Endothelial cell (in vitro differentiated cells): ENCODE data around the gene ATP8A2. TPM values are rescaled to one million over a fixed set of nuclear protein-coding genes. Genes with fewer than 3 reads are reported as not detected.

Experiments used
- DNase-seq: peaks from one replicate; pipeline ENCODE4 v3.0.0; 2021; ENCODE audit warnings: low spot score
- H3K27ac Mint-ChIP-seq: one replicate; pipeline ENCODE4 v1.8.0; 2021; ENCODE audit warnings: mixed read lengths, inconsistent platforms; ENCODE audit not compliant: unreplicated experiment
- H3K27me3 Mint-ChIP-seq: one replicate; pipeline ENCODE4 v1.8.0; 2021; ENCODE audit warnings: mild to moderate bottlenecking, moderate library complexity, mixed read lengths, inconsistent platforms; ENCODE audit not compliant: unreplicated experiment
- H3K36me3 Mint-ChIP-seq: one replicate; pipeline ENCODE4 v1.8.0; 2021; ENCODE audit warnings: mild to moderate bottlenecking, low read depth, mixed read lengths, inconsistent platforms; ENCODE audit not compliant: unreplicated experiment
- H3K4me1 Mint-ChIP-seq: one replicate; pipeline ENCODE4 v1.8.0; 2021; ENCODE audit warnings: mild to moderate bottlenecking, mixed read lengths, inconsistent platforms; ENCODE audit not compliant: unreplicated experiment
- H3K4me3 Mint-ChIP-seq: one replicate; pipeline ENCODE4 v1.8.0; 2021; ENCODE audit warnings: mild to moderate bottlenecking, mixed read lengths, inconsistent platforms; ENCODE audit not compliant: unreplicated experiment
- H3K9me3 Mint-ChIP-seq: one replicate; pipeline ENCODE4 v1.8.0; 2021; ENCODE audit warnings: mixed read lengths, inconsistent platforms; ENCODE audit not compliant: unreplicated experiment
- CTCF ChIP-seq: fragments of 200-600 bp; sonication (generic); IDR thresholded peaks from one replicate; pipeline ENCODE4 v1.5.0; 2021; ENCODE audit warnings: antibody characterized with exemption; ENCODE audit not compliant: unreplicated experiment
- total RNA-seq: library from RNA; stranded (reverse); fragmentation: NEBNext Ultra II Directional; extraction: Animal tissue kit (Norgen Biotek cat#: 25700); gene quantifications from one replicate; pipeline ENCODE4 v1.2.1, GENCODE V29; 2021; ENCODE audit not compliant: unreplicated experiment

Gene ATP8A2
- total RNA-seq, 1 donor from 2014 or later: 2.1 TPM

DNA sequence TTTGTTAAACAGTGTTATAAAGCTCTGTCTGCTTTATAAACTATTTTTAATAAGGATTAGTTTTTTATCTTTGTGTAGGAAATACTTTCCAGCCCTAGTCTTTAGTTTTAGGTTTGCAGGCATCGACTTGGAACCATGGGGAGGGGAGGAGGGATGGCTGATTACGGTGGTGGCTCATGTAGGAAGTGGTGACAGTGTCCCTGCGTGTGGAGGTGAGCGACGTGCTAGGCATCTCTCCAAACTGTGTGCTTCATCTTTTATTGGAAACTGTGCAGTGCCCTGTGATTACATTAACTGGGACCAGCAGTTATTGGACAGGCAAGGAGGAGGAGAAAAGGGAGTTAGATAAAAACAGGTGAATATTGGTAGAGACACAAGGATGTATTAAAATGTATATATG, 203.8 kb downstream of the ATP8A2 start:
- Mint-ChIP-seq H3K4me1 (peaks cover 6% of the 10 kb centered on the region), H3K27ac (no peak overlapping the region), H3K27me3 (no peaks in the 10 kb centered on the region), H3K9me3 (no peaks in the 10 kb centered on the region), H3K4me3 (no peak overlapping the region), H3K36me3 (no peaks in the 10 kb centered on the region)
- TF ChIP-seq CTCF: no peak
- DNase-seq: no peak

DNA sequence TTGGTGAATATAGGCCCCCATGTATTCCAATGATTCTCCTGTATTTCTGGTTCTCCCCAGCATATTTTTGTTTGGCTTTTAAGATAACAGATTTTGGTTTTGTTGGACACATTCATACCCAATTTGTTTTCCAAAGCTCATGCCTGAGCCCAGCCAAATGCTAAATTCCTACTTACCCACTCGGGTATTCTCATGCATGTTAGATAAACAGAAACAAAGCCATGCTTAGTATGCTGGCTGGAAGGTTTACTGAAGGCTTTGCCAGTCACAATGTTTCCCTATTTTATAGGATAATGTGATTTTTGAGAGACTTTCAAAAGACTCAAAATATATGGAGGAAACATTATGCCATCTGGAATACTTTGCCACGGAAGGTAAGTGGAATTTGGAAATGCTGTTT, 206.8 kb downstream of the ATP8A2 start:
- Mint-ChIP-seq H3K27me3 (no peaks in the 10 kb centered on the region), H3K4me3 (no peak overlapping the region), H3K9me3 (no peaks in the 10 kb centered on the region), H3K27ac (no peak overlapping the region), H3K36me3 (no peaks in the 10 kb centered on the region), H3K4me1 (peaks cover 6% of the 10 kb centered on the region)
- no peak for DNase-seq
- no peak for TF ChIP-seq CTCF

GRCh38 chr13:25579221-25579620, 207.4 kb downstream of the ATP8A2 start:
- Mint-ChIP-seq H3K9me3 (no peaks in the 10 kb centered on the region), H3K4me1 (peaks cover 6% of the 10 kb centered on the region), H3K36me3 (no peaks in the 10 kb centered on the region), H3K27me3 (no peaks in the 10 kb centered on the region), H3K4me3 (no peak overlapping the region), H3K27ac (no peak overlapping the region)
- TF ChIP-seq CTCF: no peak
- DNase-seq: no peak

GRCh38 chr13:25581351-25581750, 209.6 kb downstream of the ATP8A2 start:
- no peaks in the 10 kb centered on the region for H3K9me3 Mint-ChIP-seq
- H3K27me3 Mint-ChIP-seq: no peaks in the 10 kb centered on the region
- no peak for TF ChIP-seq CTCF
- no peak overlapping the region for H3K4me3 Mint-ChIP-seq
- H3K4me1 Mint-ChIP-seq: peaks cover 3% of the 10 kb centered on the region
- no peak overlapping the region for H3K27ac Mint-ChIP-seq
- DNase-seq: no peak
- H3K36me3 Mint-ChIP-seq: no peaks in the 10 kb centered on the region

DNA sequence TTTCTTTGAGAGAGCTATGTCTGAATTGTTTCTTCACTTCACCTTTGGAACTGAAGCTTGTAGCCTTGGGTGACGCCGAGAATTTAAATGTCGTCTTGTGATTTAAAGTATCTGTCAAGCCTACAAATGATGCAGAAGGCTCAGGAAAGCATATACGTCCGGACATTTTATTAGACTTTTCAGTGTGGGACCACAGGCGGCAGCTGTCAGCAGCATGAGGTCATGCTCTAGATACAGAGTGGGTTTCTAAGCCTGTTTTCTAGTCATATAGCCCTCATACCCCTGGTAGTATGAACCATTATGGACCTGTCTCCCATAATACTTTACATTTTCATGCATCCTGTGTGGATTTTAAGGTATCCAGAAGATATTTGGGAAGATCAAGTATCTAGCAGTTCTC, 212.3 kb downstream of the ATP8A2 start:
- no peaks in the 10 kb centered on the region for H3K4me1 Mint-ChIP-seq
- no peak for TF ChIP-seq CTCF
- no peak overlapping the region for H3K27ac Mint-ChIP-seq
- DNase-seq: no peak
- no peaks in the 10 kb centered on the region for H3K9me3 Mint-ChIP-seq
- H3K36me3 Mint-ChIP-seq: no peaks in the 10 kb centered on the region
- no peaks in the 10 kb centered on the region for H3K27me3 Mint-ChIP-seq
- no peak overlapping the region for H3K4me3 Mint-ChIP-seq
